GM13976 (cell line): Measurements from ENCODE around the gene CALB2.

Experiments used
- DNase-seq: peaks from one replicate; pipeline ENCODE4 v3.0.0; 2012; ENCODE audit warnings: low spot score
- CTCF ChIP-seq: IDR thresholded peaks from 2 replicates; pipeline ENCODE4 v1.5.1; 2012; ENCODE audit warnings: borderline replicate concordance, mild to moderate bottlenecking; ENCODE audit not compliant: insufficient read depth; ENCODE audit errors: extremely low read depth, missing control alignments, control extremely low read depth
- in situ Hi-C: fragments of 300-500 bp; cut with MboI; formaldehyde crosslinking; loops from one replicate; pipeline ENCODE4 v1.12.0; 2022; ENCODE audit warnings: low sequenced_read_pairs, mixed read lengths, inconsistent platforms; ENCODE audit not compliant: unreplicated experiment

CALB2 gene

GRCh38 chr16:71368958-71369357, 10.4 kb downstream of the CALB2 start:
- in situ Hi-C loops = no loop called here
- no peak for TF ChIP-seq CTCF
- DNase-seq = no peak

- in situ Hi-C loops = no loop called here
- no peak for DNase-seq
- no peak for TF ChIP-seq CTCF
Observed at GRCh38 chr16:71369494-71369893, 11.0 kb downstream of the CALB2 start.

- no peak for TF ChIP-seq CTCF
- in situ Hi-C loops = no loop called here
- no peak for DNase-seq
Observed at GRCh38 chr16:71371237-71371636, 12.7 kb downstream of the CALB2 start.

GRCh38 chr16:71373073-71373472, 14.6 kb downstream of the CALB2 start:
- no peak for TF ChIP-seq CTCF
- in situ Hi-C loops = no loop called here
- DNase-seq = no peak

- DNase-seq = no peak
- no peak for TF ChIP-seq CTCF
- in situ Hi-C loops = no loop called here
Observed at GRCh38 chr16:71376465-71377157, 18.1 kb downstream of the CALB2 start.

- TF ChIP-seq CTCF = no peak
- DNase-seq = no peak
- in situ Hi-C loops = no loop called here
Observed at GRCh38 chr16:71379711-71380110, 21.2 kb downstream of the CALB2 start.
